Measurements from ENCODE around the gene ZNF526.

GRCh38 chr19:42219812-42220750 is at the start of gene ZNF526:
- TF ChIP-seq CTCF (conservative IDR thresholded peaks at IDR 0.05; ENCODE audit: low read depth, low read length) (no peak), EZH2phosphoT487 (IDR thresholded peaks at IDR 0.05; ENCODE audit: borderline replicate concordance, low read length) (no peak), EZH2 (IDR thresholded peaks at IDR 0.05; ENCODE audit: low read length, unreplicated experiment) (no peak)
